Subcutaneous adipose tissue (tissue), 4 donors: ENCODE results near the gene CD200. TPM values are rescaled to one million over a fixed set of nuclear protein-coding genes. Genes with fewer than 3 reads are reported as not detected.

ENCODE experiments used
- total RNA-seq, 4 donors: library from RNA; depleted of rRNA; stranded (reverse); fragments of >200 nt; gene quantifications; one replicate each; pipeline ENCODE4 v1.1.0, GENCODE V29; 2016
- TF ChIP-seq, protein P1 (sequence below): fragments of 450-650 bp; IDR thresholded peaks from one replicate; pipeline ENCODE4 v1.5.1; 2016; ENCODE audit warnings: low read depth, mild to moderate bottlenecking, control low read depth, antibody characterized with exemption, moderate library complexity

Gene CD200
- total RNA-seq, 4 donors from 2014 or later: 2.6 to 10.2 (median 6.7) TPM

DNA sequence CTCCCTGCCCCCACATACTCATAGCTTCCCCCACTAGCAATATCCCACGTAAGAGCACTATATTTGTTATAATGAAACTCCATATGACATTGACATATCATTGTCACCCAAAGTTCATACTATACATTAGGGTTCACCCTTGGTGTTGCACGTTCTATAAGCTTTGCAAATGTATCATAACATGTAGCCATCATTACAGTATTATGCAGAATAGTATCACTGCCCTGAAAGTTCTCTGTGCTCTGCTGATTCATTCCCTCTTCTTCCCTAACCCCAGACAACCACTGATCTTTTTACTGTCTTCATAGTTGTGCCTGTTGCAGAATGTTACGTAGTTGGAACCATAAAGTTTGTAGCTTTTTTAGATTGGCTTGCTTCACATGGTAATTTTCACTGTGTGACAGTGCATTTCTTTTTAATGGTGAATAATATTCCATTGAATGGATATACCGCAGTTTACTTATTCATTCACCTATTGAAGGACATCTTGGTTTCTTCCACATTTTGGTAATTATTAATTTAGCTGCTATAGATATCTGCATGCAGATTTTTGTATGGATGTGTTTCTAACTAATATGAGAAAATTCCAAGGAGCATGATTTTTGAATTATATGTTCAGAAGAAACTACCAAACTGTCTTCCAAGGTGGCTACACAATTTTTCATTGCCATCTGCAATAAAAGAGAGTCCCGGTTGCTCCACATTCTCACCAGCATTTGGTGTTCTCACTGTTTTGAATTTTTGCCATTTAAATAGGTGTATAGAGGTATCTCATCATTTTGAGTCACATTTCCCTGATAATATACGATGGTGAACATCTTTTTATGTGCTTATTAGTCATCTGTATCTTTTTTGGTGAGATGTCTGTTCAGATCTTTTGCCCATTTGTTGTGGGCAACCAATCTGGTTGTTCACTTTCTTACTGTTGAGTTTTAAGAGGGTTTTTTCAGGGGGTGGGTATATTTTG is 59.7 kb downstream of the CD200 start:
- TF ChIP-seq, protein P1, sequence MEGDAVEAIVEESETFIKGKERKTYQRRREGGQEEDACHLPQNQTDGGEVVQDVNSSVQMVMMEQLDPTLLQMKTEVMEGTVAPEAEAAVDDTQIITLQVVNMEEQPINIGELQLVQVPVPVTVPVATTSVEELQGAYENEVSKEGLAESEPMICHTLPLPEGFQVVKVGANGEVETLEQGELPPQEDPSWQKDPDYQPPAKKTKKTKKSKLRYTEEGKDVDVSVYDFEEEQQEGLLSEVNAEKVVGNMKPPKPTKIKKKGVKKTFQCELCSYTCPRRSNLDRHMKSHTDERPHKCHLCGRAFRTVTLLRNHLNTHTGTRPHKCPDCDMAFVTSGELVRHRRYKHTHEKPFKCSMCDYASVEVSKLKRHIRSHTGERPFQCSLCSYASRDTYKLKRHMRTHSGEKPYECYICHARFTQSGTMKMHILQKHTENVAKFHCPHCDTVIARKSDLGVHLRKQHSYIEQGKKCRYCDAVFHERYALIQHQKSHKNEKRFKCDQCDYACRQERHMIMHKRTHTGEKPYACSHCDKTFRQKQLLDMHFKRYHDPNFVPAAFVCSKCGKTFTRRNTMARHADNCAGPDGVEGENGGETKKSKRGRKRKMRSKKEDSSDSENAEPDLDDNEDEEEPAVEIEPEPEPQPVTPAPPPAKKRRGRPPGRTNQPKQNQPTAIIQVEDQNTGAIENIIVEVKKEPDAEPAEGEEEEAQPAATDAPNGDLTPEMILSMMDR: no peak

DNA sequence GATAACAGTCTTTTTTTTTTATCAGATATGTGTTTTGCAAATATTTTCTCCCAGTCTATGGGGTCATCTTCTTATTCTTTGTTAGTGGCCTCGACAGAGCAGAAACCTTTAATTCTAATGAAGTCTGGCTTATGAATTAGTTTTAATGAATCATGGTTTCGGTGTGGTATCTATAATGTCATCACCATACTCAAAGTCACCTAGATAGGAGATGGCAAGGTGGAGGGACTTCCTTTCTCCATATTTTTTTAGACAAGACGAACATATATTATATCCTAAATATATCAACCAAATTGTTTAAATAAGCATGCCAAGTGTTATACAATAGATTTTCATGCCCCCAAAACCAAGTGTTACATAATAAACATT is 60.4 kb downstream of the CD200 start:
- TF ChIP-seq, protein P1: no peak

DNA sequence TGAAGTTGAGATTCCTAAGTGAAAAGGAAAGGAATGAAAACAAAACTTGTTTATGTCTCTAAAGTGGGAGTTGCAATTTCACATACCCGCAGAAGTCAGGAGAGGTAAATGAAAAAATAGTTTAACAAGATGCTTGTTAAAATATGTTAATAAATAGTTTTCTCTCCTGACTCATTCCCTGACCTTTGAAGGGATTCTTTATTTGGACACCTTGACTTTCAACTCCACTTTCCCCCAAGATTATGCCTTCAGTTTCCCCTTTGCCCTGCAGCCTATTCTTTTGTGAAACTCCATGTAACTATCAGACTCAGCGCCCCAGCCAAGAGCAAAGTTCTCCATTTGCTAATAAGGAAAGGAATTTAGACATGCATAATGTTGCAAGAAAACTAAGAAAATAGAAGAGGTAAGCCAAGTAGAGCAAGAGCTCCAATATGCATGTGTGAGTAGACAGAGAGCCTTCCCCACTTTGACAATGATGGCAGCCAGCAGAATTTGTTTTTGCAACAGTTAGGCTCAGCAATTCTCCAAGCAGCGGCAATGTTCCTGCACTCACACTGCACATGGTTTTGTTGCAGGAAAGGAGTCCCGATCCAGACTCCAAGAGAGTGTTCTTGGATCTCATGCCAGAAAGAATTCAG is 61.2 kb downstream of the CD200 start:
- TF ChIP-seq, protein P1: no peak

DNA sequence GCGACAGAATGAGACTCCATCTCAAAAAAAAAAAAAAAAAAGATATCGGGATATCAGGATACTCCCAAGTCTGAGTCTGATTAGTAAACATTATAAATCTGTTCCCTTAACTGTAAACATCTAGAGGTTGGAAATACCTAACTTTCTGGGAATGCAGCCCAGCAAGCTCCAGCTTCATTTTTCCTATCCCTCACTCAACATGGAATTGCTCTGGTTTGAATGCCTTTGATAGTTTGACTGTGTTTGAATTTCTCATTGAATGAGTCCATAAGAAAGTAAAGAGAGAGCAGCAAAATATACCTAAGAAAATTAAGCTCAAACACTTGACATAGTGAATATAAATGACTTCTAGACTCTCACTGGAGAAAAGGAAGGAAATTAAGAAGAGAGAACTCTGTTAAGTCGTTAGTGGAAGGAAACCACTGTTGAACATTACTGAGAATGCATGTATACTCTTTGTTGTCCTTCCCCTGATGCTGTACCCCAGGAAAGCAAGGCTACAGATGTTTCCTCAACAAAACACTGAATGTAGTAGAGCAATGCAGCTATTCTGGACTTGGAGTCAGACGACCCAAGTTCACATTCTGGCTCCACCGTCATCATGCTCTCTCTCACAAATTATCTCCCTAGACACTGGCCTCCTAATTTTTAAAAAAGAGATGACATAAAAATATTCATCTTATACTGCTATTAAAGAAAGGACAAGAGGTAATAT is 62.4 kb downstream of the CD200 start:
- TF ChIP-seq, protein P1: no peak

DNA sequence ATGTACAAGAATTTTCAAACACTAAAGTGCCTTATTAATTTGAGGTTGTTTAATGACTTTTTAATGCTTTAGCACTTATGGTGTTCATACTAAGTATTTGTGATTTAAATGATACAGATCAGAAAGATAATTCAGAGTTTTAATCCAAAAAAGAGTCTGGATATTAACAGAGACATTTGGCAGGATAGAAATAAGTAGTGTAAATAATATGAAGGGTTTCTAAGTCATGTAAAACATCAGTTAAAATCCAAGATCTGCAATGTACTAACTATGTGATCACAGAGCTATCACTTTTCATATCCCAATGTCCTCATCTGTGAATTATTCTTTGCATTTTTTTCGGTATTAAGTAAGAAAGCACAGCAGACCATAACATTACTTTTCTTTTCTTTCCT is 62.9 kb downstream of the CD200 start:
- TF ChIP-seq, protein P1: no peak

DNA sequence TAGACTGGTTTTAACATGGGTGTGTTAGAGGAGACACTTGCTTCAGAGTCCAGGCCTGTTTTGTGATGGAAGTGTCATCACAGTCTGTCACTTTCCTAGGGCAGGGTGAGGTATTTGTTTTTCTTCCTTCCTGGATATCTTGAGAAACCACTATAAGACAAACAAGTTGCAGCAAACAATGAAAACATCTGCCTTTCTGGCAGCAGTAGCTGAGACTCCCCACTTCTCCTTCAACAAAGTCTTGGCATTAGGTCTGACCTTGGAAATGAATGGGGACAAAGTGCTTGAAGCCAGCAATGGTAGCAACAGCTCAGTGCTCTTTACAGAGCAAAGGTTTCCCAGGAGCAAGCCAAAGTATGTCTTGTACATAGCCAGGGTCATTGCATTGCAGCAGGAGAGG is 64.6 kb downstream of the CD200 start:
- TF ChIP-seq, protein P1: no peak

DNA sequence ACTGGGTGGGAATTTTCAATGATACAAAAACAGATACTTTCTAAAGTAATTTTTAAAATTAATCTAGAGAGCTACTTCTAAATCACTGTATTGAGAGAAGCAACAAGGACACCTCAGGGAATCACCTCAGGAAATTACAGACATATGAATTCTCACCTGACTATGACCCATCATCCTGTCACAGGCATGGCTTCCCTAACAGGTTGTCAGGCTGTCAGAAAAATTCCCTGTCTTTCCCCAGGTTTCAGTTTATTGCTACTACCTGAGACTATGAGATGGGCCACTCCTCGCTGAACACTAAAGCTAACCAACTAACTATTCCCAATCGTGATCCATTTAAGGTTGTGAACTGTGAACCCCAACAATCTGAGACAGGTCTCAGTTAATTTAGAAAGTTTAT is 66.1 kb downstream of the CD200 start:
- TF ChIP-seq, protein P1: no peak
